CD8-positive, alpha-beta memory T cell (primary cell): ENCODE results near the gene CDKN1C. TPM values are rescaled to one million over a fixed set of nuclear protein-coding genes. Genes with fewer than 3 reads are reported as not detected.

ENCODE experiments used
- CTCF ChIA-PET: fragments of 350-600 bp; sonication (Branson Sonifier 250); formaldehyde crosslinking; loops from one replicate; lab custom pipeline; 2021; ENCODE audit warnings: antibody characterized with exemption; lab: Charles Lee
- POLR2A ChIA-PET: fragments of 350-600 bp; sonication (Branson Sonifier 250); formaldehyde crosslinking; loops from one replicate; lab custom pipeline; 2021; ENCODE audit warnings: antibody characterized with exemption; lab: Charles Lee
- DNase-seq, 5 donors: peaks; one replicate each; pipeline versions ENCODE4 v3.0.0 to v3.0.0-alpha.2; 2020 to 2022; ENCODE audit warnings: mixed read lengths in 1 of 5
- H3K27ac ChIP-seq: one replicate; pipeline ENCODE4 v1.7.0; 2013; ENCODE audit warnings: low read depth, mild to moderate bottlenecking, low read length, moderate library complexity
- H3K27me3 ChIP-seq: 2 replicates; pipeline ENCODE4 v1.7.0; 2013; ENCODE audit warnings: low read length, mild to moderate bottlenecking; ENCODE audit not compliant: insufficient read depth, poor library complexity, severe bottlenecking
- H3K36me3 ChIP-seq: 2 replicates; pipeline ENCODE4 v1.7.0; 2013; ENCODE audit warnings: mild to moderate bottlenecking, low read length, moderate library complexity; ENCODE audit not compliant: insufficient read depth
- H3K4me1 ChIP-seq: 2 replicates; pipeline ENCODE4 v1.7.0; 2013; ENCODE audit warnings: mild to moderate bottlenecking, low read length, moderate library complexity; ENCODE audit not compliant: insufficient read depth
- H3K4me3 ChIP-seq: 2 replicates; pipeline ENCODE4 v1.7.0; 2013; ENCODE audit warnings: mild to moderate bottlenecking, low read length
- H3K9me3 ChIP-seq: 2 replicates; pipeline ENCODE4 v1.7.0; 2013; ENCODE audit warnings: mild to moderate bottlenecking, low read length
- H3K27ac Mint-ChIP-seq, 8 donors: one replicate each; pipeline ENCODE4 v1.8.0; 2020 to 2021; ENCODE audit warnings: mixed read lengths in 8 of 8, mild to moderate bottlenecking in 6 of 8, inconsistent platforms in 3 of 8, moderate library complexity in 3 of 8
- H3K27me3 Mint-ChIP-seq, 2 donors: one replicate each; pipeline ENCODE4 v1.8.0; 2020 to 2021; ENCODE audit warnings: mixed read lengths in 2 of 2, mild to moderate bottlenecking in 1 of 2, moderate library complexity in 1 of 2
- H3K36me3 Mint-ChIP-seq, 3 donors: one replicate each; pipeline ENCODE4 v1.8.0; 2020 to 2021; ENCODE audit warnings: mixed read lengths in 3 of 3, inconsistent platforms in 1 of 3, mild to moderate bottlenecking in 1 of 3
- H3K4me1 Mint-ChIP-seq, 3 donors: one replicate each; pipeline ENCODE4 v1.8.0; 2020 to 2021; ENCODE audit warnings: mixed read lengths in 3 of 3, inconsistent platforms in 1 of 3, mild to moderate bottlenecking in 1 of 3
- H3K4me3 Mint-ChIP-seq, 7 donors: one replicate each; pipeline ENCODE4 v1.8.0; 2020 to 2021; ENCODE audit warnings: mixed read lengths in 7 of 7, mild to moderate bottlenecking in 6 of 7, moderate library complexity in 4 of 7, inconsistent platforms in 2 of 7
- H3K9me3 Mint-ChIP-seq, 5 donors: one replicate each; pipeline ENCODE4 v1.8.0; 2020 to 2022; ENCODE audit warnings: mixed read lengths in 5 of 5, mild to moderate bottlenecking in 3 of 5, moderate library complexity in 2 of 5, inconsistent platforms in 1 of 5
- polyA plus RNA-seq: library from polyadenylated mRNA; unstranded; fragments of 300-500 nt; fragmentation: Illumina TruSeq; gene quantifications from one replicate; pipeline ENCODE4 v1.2.3, GENCODE V29; 2021
- total RNA-seq, 2 experiments: library from RNA; stranded (reverse); gene quantifications; one replicate each; pipeline ENCODE4 v1.2.3, GENCODE V29; 2021

The CDKN1C gene
- total and polyA plus RNA-seq, 3 experiments from 2014 or later, result 0.49 to 1.1 (median 1.0) TPM

- CTCF ChIA-PET, result no interaction called here
- no peak overlapping the region for H3K27ac ChIP-seq
- no peaks in the 10 kb centered on the region for H3K9me3 ChIP-seq
- no peak overlapping the region for H3K4me3 ChIP-seq
- Mint-ChIP-seq H3K4me3 (no peak overlapping the region), H3K27ac (no peak overlapping the region), H3K4me1 (no peaks in the 10 kb centered on the region), H3K36me3 (no peaks in the 10 kb centered on the region), H3K9me3 (no peaks in the 10 kb centered on the region), H3K27me3 (no peaks in the 10 kb centered on the region)
- no peaks in the 10 kb centered on the region for H3K36me3 ChIP-seq
- no peak for DNase-seq
- H3K4me1 ChIP-seq, result no peaks in the 10 kb centered on the region
- POLR2A ChIA-PET, result no interaction called here
- no peaks in the 10 kb centered on the region for H3K27me3 ChIP-seq
These were observed 50.9 kb downstream of the CDKN1C start for GRCh38 chr11:2834503-2835273.

DNA sequence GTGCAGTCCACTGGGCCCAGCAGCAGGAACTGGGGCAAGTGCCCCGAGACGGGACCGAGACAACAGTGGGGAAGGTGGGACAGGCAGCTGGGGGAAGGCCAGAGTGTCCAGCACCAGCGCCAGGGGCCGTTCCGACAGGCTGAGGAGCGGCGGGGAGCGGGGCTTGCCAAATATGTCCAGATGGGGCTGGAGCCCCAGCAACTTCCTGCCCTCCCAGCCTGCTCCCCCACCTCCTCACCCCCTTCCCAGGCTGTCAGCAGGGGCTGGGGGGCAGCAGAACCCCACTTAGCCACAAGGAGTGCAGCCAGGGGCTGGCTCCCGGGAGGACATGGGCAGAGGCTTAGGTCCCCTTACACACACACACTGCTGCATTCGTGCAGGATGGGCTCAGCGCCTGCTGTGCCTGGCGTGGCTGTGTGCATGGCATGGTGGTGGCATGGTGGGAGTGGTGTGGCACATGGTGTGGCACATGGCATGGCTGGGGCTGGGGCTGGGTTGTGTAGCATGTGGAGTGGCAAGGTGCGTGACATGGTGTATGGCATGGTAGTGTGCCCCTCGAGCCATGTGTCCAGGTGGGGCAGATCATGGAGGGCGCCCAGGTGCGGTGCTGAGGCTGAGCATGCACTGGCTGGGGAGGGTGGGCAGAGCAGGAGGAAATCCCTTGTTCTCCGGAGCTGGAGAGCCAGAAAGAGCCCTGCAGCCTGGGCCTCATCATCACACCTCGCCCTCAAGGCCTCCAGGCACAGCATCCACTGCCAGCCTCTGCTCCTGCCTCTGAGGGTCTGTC lies 51.7 kb downstream of the CDKN1C start:
- H3K9me3 ChIP-seq, result no peaks in the 10 kb centered on the region
- no peaks in the 10 kb centered on the region for H3K4me1 ChIP-seq
- CTCF ChIA-PET, result no interaction called here
- DNase-seq, result no peak
- POLR2A ChIA-PET, result no interaction called here
- no peaks in the 10 kb centered on the region for H3K36me3 ChIP-seq
- Mint-ChIP-seq H3K4me3 (no peak overlapping the region), H3K27ac (peak overlapping the region in 2 of 8 donors; percentile 43 to 68), H3K4me1 (no peaks in the 10 kb centered on the region), H3K36me3 (peaks cover 0 to 7% (median 0%) of the 10 kb centered on the region in 3 donors), H3K27me3 (no peaks in the 10 kb centered on the region), H3K9me3 (peaks cover 0 to 6% (median 3%) of the 10 kb centered on the region in 5 donors)
- no peaks in the 10 kb centered on the region for H3K27me3 ChIP-seq
- H3K27ac ChIP-seq, result no peak overlapping the region
- no peak overlapping the region for H3K4me3 ChIP-seq

Other genes starting within 250 kb of the CDKN1C start
- gene KCNQ1OT1, start 185.8 kb downstream of the CDKN1C start, total RNA-seq, result under 1 TPM; 0.20 TPM
- gene KCNQ1OT1, start 185.8 kb downstream of the CDKN1C start, polyA plus RNA-seq, result 0.08 TPM
- gene PHLDA2, start 43.6 kb upstream of the CDKN1C start, total RNA-seq, result 1 to 10 TPM; 2.1 to 2.9 TPM
- gene PHLDA2, start 43.6 kb upstream of the CDKN1C start, polyA plus RNA-seq, result 1.3 TPM
- 100 to 1,000 TPM; 273 to 280 TPM for gene NAP1L4, start 106.6 kb upstream of the CDKN1C start, total RNA-seq
- 163 TPM for gene NAP1L4, start 106.6 kb upstream of the CDKN1C start, polyA plus RNA-seq
- 10 to 100 TPM; 81.2 to 83.3 TPM for gene CARS1, start 171.6 kb upstream of the CDKN1C start, total RNA-seq
- gene CARS1, start 171.6 kb upstream of the CDKN1C start, polyA plus RNA-seq, result 43.4 TPM